Measurements from ENCODE around the gene TSSK6. TPM values are rescaled to one million over a fixed set of nuclear protein-coding genes. Genes with fewer than 3 reads are reported as not detected.

Gene TSSK6
- total and polyA plus RNA-seq, 4 donors = 0.21 to 2.3 (median 1.1) TPM

GRCh38 chr19:19527371-19527656 is 12.0 kb upstream of the TSSK6 start:
- no peak for TF ChIP-seq CTCF (IDR thresholded peaks at IDR 0.05; ENCODE audit: low read depth, low read length, missing input control)
- no peak for TF ChIP-seq ATF3 (IDR thresholded peaks at IDR 0.05)
- no peak for TF ChIP-seq HNF4A (conservative IDR thresholded peaks at IDR 0.05)
- no peak for TF ChIP-seq JUND (IDR thresholded peaks at IDR 0.05)
- TF ChIP-seq GABPA (IDR thresholded peaks at IDR 0.05 in 1 of 2, conservative IDR thresholded peaks at IDR 0.05 in 1 of 2) = no peak
- TF ChIP-seq FOXA1 (IDR thresholded peaks at IDR 0.05) = no peak
- no peak for TF ChIP-seq NR2F2 (IDR thresholded peaks at IDR 0.05)
- no peak for TF ChIP-seq ZBTB33 (IDR thresholded peaks at IDR 0.05)
- TF ChIP-seq, protein P1, sequence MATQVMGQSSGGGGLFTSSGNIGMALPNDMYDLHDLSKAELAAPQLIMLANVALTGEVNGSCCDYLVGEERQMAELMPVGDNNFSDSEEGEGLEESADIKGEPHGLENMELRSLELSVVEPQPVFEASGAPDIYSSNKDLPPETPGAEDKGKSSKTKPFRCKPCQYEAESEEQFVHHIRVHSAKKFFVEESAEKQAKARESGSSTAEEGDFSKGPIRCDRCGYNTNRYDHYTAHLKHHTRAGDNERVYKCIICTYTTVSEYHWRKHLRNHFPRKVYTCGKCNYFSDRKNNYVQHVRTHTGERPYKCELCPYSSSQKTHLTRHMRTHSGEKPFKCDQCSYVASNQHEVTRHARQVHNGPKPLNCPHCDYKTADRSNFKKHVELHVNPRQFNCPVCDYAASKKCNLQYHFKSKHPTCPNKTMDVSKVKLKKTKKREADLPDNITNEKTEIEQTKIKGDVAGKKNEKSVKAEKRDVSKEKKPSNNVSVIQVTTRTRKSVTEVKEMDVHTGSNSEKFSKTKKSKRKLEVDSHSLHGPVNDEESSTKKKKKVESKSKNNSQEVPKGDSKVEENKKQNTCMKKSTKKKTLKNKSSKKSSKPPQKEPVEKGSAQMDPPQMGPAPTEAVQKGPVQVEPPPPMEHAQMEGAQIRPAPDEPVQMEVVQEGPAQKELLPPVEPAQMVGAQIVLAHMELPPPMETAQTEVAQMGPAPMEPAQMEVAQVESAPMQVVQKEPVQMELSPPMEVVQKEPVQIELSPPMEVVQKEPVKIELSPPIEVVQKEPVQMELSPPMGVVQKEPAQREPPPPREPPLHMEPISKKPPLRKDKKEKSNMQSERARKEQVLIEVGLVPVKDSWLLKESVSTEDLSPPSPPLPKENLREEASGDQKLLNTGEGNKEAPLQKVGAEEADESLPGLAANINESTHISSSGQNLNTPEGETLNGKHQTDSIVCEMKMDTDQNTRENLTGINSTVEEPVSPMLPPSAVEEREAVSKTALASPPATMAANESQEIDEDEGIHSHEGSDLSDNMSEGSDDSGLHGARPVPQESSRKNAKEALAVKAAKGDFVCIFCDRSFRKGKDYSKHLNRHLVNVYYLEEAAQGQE (IDR thresholded peaks at IDR 0.05) = no peak
- TF ChIP-seq FOXA2 (IDR thresholded peaks at IDR 0.05) = no peak
- no peak for TF ChIP-seq RAD21 (IDR thresholded peaks at IDR 0.05)
- TF ChIP-seq SP1 (IDR thresholded peaks at IDR 0.05) = no peak
- no peak for TF ChIP-seq EGR1 (IDR thresholded peaks at IDR 0.05; ENCODE audit: low read depth in 2 of 2)
- TF ChIP-seq TAF1 (conservative IDR thresholded peaks at IDR 0.05) = no peak
- no peak for TF ChIP-seq MAX (IDR thresholded peaks at IDR 0.05)
- TF ChIP-seq RXRA (IDR thresholded peaks at IDR 0.05) = no peak
- no peak for TF ChIP-seq YY1 (IDR thresholded peaks at IDR 0.05)
- H3K27me3 ChIP-seq (ENCODE audit: control insufficient read depth in 4 of 4, insufficient read depth in 4 of 4, low read length in 3 of 4) = no peaks in the 10 kb centered on the region
- 97% methylated on average over 9 of the region's 9 CpGs for WGBS
- no peak for DNase-seq (ENCODE audit: low spot score)
- H3K9me3 ChIP-seq (ENCODE audit: control insufficient read depth in 4 of 4, low read length in 3 of 4) = no peaks in the 10 kb centered on the region
- no peak overlapping the region for H3K27ac ChIP-seq (ENCODE audit: low read depth in 1 of 2, low read length in 2 of 2)
- peaks cover 0 to 4% (median under 1%) of the 10 kb centered on the region in 4 donors for H3K4me1 ChIP-seq (ENCODE audit: control insufficient read depth in 4 of 4, insufficient read depth in 4 of 4, low read length in 3 of 4)
- no peak overlapping the region for H3K4me3 ChIP-seq (ENCODE audit: low read depth in 1 of 3, low read length in 3 of 3)
- peaks cover 0 to 10% (median 6%) of the 10 kb centered on the region in 4 donors for H3K36me3 ChIP-seq (ENCODE audit: control insufficient read depth in 4 of 4, insufficient read depth in 3 of 4, low read depth in 1 of 4, low read length in 3 of 4)
- no peak overlapping the region for H3K9ac ChIP-seq (ENCODE audit: low read depth in 1 of 2, low read length in 2 of 2)

All from liver (tissue), 9 donors.